Mesothelial cell of epicardium (in vitro differentiated cells): ENCODE results near the gene PARD3. TPM values are rescaled to one million over a fixed set of nuclear protein-coding genes. Genes with fewer than 3 reads are reported as not detected.

ENCODE experiments used
- DNase-seq, 2 experiments: peaks; one replicate each; pipeline ENCODE4 v3.0.0; 2021; ENCODE audit warnings: low spot score in 2 of 2; ENCODE audit not compliant: unreplicated experiment in 2 of 2
- H3K27ac Mint-ChIP-seq: 2 replicates; pipeline ENCODE4 v1.8.0; 2021; ENCODE audit warnings: mixed read lengths
- H3K27me3 Mint-ChIP-seq: 2 replicates; pipeline ENCODE4 v1.8.0; 2021; ENCODE audit warnings: low read depth, mixed read lengths
- H3K36me3 Mint-ChIP-seq: 2 replicates; pipeline ENCODE4 v1.8.0; 2021; ENCODE audit warnings: mixed read lengths
- H3K4me1 Mint-ChIP-seq: 2 replicates; pipeline ENCODE4 v1.8.0; 2021; ENCODE audit warnings: mixed read lengths
- H3K4me3 Mint-ChIP-seq: 2 replicates; pipeline ENCODE4 v1.8.0; 2021; ENCODE audit warnings: mild to moderate bottlenecking, moderate library complexity, mixed read lengths
- H3K9me3 Mint-ChIP-seq: 2 replicates; pipeline ENCODE4 v1.8.0; 2021; ENCODE audit warnings: mixed read lengths
- total RNA-seq: library from RNA; stranded (reverse); gene quantifications from 3 replicates; pipeline ENCODE4 v1.2.1, GENCODE V29; 2021
- TF ChIP-seq, protein P1 (sequence below): fragments of 200-600 bp; sonication (generic); IDR thresholded peaks from one replicate; pipeline ENCODE4 v1.5.0; 2021; ENCODE audit warnings: antibody characterized with exemption; ENCODE audit not compliant: unreplicated experiment

The PARD3 gene
- total RNA-seq, 1 donor from 2014 or later, result 73.2 TPM

DNA sequence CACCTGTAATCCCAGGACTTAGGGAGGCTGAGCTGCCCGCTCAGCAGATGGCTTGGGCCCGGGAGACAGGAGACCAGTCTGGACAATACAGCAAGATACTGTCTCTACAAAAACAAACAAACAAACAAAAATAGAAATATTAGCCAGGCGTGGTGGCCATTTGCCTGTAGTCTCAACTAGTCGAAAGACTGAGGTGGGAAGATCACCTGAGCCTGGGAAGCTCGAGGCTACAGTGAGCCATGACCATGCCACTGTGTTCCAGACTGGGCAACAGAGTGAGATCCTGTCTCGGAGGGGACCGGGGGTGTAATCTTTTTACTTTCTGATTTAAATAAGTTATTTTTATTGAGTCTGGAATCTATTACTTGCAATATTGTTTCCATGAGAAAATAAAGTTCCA is 274.6 kb downstream of the PARD3 start:
- no peak for DNase-seq
- no peaks in the 10 kb centered on the region for H3K36me3 Mint-ChIP-seq
- no peak overlapping the region for H3K27ac Mint-ChIP-seq
- H3K9me3 Mint-ChIP-seq, result no peaks in the 10 kb centered on the region
- TF ChIP-seq, protein P1, sequence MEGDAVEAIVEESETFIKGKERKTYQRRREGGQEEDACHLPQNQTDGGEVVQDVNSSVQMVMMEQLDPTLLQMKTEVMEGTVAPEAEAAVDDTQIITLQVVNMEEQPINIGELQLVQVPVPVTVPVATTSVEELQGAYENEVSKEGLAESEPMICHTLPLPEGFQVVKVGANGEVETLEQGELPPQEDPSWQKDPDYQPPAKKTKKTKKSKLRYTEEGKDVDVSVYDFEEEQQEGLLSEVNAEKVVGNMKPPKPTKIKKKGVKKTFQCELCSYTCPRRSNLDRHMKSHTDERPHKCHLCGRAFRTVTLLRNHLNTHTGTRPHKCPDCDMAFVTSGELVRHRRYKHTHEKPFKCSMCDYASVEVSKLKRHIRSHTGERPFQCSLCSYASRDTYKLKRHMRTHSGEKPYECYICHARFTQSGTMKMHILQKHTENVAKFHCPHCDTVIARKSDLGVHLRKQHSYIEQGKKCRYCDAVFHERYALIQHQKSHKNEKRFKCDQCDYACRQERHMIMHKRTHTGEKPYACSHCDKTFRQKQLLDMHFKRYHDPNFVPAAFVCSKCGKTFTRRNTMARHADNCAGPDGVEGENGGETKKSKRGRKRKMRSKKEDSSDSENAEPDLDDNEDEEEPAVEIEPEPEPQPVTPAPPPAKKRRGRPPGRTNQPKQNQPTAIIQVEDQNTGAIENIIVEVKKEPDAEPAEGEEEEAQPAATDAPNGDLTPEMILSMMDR, result no peak
- no peak overlapping the region for H3K4me3 Mint-ChIP-seq
- peaks cover 34% of the 10 kb centered on the region for H3K4me1 Mint-ChIP-seq
- no peaks in the 10 kb centered on the region for H3K27me3 Mint-ChIP-seq

DNA sequence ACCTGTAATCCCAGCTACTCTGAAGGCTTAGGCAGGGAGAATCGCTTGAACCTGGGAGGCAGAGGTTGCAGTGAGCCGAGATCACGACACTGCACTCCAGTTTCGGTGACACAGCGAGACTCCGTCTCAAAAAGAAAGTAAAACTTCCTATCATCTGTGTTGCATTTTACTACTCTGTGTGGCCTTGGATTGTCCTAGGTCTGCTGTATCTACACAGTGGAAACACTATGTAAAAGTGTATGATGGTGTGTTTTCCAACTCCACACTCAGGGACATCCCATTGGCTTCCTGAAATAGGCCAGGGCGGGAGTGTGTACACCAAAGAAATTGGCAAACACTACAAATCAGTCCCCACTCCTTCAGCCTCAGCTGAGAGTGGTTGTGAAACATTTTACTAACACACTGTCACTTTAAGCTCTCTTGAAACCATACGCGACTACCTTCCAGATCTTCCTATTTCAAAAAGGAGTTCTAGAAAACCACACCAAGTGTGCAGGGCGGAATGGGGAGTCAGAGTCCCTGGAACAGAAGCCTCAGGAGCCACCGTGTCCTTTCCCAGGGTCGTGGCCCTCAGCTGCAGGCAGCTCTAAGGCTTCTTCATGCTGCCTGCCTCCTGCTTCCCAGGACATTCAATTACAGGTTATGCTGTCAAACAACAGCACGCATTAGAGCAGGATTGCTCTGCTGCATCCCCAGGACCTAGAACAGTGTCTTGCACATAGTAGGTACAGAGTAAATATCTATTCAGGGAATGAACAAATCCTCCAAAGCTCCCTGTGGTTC is 275.4 kb downstream of the PARD3 start:
- Mint-ChIP-seq H3K36me3 (peaks cover 3% of the 10 kb centered on the region), H3K4me1 (peaks cover 28% of the 10 kb centered on the region), H3K9me3 (peaks cover 4% of the 10 kb centered on the region), H3K27ac (peak overlapping the region; percentile 60), H3K27me3 (no peaks in the 10 kb centered on the region), H3K4me3 (no peak overlapping the region)
- no peak for DNase-seq
- TF ChIP-seq, protein P1, result no peak

DNA sequence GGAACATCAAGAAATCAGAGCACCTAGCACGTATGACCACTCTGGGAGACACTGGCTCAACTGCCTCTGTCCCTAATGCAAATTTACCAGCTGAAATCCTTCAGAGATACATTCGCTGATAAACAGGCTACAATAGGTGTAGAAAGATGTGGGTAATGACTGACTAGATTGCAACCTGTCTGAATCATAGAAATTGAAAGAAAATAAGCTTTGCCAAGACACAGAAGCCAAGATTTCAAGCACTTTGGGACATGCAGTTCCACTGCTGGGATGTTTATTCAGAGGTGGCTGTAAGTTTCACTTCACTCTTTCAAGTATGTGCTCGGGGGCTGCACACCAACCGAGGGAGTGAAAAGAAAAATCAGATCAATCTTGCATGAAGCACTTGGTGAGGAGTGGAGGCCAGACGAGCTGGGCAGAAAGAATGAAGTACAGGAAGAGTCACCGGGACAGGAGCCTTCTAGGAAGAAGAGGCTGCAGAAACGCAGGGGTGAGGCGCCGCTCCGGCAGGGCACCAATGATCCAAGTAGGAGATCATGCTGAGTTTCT is 276.7 kb downstream of the PARD3 start:
- H3K9me3 Mint-ChIP-seq, result peaks cover 4% of the 10 kb centered on the region
- H3K4me3 Mint-ChIP-seq, result no peak overlapping the region
- peaks cover 6% of the 10 kb centered on the region for H3K36me3 Mint-ChIP-seq
- no peak for DNase-seq
- H3K27me3 Mint-ChIP-seq, result no peaks in the 10 kb centered on the region
- TF ChIP-seq, protein P1, result no peak
- peaks cover 21% of the 10 kb centered on the region for H3K4me1 Mint-ChIP-seq
- H3K27ac Mint-ChIP-seq, result peak overlapping the region; percentile 35

DNA sequence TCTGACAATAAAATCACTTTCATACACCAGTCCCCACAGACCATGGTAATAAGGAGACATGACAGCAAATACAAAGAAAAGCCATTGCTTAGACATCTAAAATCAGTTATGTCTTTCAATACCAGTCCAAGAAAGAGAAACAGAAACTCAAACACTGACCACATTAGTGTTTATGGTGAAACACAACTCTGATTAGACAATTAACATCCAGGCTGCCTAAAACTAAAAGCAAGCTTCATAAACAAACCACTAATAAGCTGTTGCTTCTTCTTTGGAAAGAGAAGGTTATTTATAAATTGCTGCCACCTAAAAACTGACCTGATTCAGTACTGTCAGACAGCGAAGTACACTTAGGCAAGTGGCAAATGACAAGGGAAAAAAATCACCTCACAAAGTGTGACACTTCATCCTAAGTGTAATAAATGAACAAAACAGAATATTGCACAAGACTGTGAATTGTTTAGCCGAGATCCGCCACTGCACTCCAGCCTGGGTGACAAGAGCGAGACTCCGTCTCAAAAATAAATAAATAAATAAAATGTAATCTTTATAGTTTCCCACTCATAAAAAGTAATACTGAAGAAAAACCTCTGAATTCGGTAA is 277.4 kb downstream of the PARD3 start:
- Mint-ChIP-seq H3K9me3 (peaks cover 8% of the 10 kb centered on the region), H3K27me3 (no peaks in the 10 kb centered on the region), H3K36me3 (peaks cover 10% of the 10 kb centered on the region), H3K4me3 (no peak overlapping the region), H3K4me1 (peaks cover 20% of the 10 kb centered on the region), H3K27ac (peak overlapping the region; percentile 9)
- TF ChIP-seq, protein P1, result no peak
- no peak for DNase-seq

DNA sequence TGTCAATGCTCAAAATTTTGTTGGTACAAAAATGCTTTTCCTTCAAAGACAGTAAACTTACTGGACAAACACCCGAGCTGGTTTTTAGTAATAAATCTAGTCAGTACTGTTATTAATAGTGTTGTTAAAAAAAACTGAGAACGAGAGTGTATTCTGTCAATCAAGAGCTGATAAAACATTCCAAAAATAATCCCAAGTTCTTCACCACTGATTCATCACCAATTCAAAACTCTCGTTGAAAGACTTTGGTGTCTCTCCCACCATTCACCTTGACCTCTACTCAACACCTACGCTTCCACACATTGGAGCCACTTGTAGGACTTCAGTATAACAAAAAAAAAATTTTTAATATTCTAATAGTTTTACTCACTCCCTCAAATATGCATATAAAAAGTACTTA is 279.2 kb downstream of the PARD3 start:
- H3K9me3 Mint-ChIP-seq, result peaks cover 25% of the 10 kb centered on the region
- H3K4me3 Mint-ChIP-seq, result no peak overlapping the region
- H3K27me3 Mint-ChIP-seq, result no peaks in the 10 kb centered on the region
- TF ChIP-seq, protein P1, result no peak
- no peak overlapping the region for H3K27ac Mint-ChIP-seq
- DNase-seq, result no peak
- H3K4me1 Mint-ChIP-seq, result peaks cover 20% of the 10 kb centered on the region
- peaks cover 26% of the 10 kb centered on the region for H3K36me3 Mint-ChIP-seq
